ENCODE measurements around the gene MEF2D.

Gene MEF2D

GRCh38 chr1:156440654-156441437 is 59.7 kb downstream of the MEF2D start:
- DNase-seq (ENCODE audit: low spot score) = no peak

- DNase-seq (ENCODE audit: low spot score) = no peak
These were observed 60.8 kb downstream of the MEF2D start for GRCh38 chr1:156439777-156440183.

DNA sequence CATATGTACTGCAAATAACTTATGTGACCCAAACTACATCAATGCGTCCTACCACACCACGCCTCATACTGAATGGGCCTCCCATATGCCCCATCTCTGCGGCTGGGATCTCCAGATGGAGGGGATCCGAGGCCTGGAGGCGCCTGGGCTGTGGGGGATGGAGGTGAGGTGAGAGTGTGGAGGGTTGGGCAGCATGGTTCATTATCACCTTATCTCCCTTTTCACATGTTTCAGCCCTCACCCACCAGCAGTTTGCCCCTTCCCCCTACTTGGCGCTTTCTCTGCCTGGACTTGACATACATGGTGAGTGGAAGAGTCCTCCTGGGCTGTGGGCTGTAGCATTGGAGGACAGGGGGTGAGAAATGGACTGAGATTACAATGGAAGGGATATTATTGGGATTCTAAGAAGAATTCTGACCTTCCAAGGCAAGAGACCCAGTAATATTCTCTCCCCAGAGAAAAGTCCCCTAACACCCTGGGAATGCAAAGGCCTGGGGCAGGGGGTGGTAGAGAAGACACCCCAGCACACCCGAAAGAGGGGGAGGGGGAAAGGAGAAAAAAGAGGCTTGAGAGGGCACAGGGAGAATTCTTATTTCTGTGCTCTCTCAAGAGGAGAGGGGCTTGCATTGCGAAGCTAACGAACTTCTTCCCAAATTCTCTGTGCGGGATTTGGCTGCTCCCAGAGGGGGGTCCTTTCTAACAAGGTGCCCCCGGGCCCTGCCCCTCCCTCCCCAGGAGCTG is 61.4 kb downstream of the MEF2D start:
- DNase-seq (ENCODE audit: low spot score) = no peak

- DNase-seq (ENCODE audit: low spot score) = no peak
These were observed 62.1 kb downstream of the MEF2D start for GRCh38 chr1:156438278-156438987.

GRCh38 chr1:156437037-156437867 is 63.3 kb downstream of the MEF2D start:
- DNase-seq (ENCODE audit: low spot score) = no peak

GRCh38 chr1:156436141-156437036 is 64.2 kb downstream of the MEF2D start:
- DNase-seq (ENCODE audit: low spot score) = no peak

GRCh38 chr1:156435545-156436140 is 64.9 kb downstream of the MEF2D start:
- DNase-seq (ENCODE audit: low spot score) = no peak

DNA sequence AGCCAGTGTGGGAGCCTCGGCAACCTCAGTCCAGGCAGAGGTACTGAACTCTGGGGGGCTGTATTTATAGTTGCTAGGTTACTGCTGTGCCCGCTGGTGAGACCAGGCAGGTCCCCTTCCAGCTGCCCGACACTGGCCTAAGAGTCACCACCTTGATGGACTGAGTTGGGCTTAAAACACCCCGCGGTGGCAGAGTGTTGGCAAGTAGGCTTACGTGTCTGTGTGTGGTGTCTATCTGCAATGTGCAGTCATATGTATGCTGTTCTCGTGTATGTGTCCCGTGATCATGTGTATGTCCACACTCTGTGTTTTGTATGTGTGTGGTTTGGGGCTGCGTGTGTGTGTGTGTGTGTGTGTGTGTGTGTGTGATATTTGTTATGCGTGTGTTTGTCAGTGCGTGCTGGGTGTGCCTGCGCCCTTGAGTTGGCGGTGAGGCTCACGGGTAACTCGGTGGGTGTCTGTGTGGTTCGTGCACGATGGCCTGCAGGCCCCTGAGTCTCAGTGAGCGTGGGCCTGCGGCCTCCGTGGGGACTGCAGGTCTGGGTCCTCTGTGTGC is 65.5 kb downstream of the MEF2D start:
- DNase-seq (ENCODE audit: low spot score) = no peak

GRCh38 chr1:156433602-156434001 is 67.0 kb downstream of the MEF2D start:
- no peak for DNase-seq (ENCODE audit: low spot score)

DNA sequence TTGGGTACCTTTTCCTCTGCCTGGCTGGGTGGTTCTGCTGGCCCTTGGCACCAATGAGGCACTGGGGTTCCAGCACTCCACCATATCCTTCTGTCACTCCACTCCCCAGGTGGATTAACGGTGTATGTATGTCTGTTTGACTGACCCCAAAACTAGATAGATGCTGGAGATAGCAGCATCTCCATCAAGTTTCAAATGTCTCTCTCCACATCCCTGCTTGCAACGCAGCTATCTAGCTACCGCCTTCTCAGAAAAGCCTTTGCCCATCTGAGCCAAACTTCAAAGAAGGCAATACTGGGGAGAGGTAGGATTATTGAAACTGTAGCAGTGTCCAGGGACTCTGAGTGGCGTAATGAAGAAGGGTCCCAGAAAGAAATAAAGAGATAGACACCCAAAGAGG is 67.5 kb downstream of the MEF2D start:
- DNase-seq (ENCODE audit: low spot score) = no peak

DNA sequence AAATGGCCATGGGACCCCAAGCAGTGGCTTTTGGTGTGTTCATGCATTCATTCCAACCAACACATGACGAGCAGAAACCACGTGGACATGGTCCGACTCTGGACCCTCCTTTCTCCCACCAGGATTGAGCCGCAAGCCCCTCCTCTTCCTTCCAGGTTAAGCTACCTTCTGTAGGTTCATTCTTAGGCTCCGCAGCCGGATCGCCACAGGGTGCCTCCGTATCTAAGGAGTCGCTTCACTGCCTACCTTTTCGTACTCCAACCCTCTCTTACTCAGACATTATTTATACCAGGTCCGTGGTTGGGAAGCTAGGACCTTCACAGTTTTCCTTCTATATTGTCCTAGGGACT is 67.9 kb downstream of the MEF2D start:
- no peak for DNase-seq (ENCODE audit: low spot score)

DNA sequence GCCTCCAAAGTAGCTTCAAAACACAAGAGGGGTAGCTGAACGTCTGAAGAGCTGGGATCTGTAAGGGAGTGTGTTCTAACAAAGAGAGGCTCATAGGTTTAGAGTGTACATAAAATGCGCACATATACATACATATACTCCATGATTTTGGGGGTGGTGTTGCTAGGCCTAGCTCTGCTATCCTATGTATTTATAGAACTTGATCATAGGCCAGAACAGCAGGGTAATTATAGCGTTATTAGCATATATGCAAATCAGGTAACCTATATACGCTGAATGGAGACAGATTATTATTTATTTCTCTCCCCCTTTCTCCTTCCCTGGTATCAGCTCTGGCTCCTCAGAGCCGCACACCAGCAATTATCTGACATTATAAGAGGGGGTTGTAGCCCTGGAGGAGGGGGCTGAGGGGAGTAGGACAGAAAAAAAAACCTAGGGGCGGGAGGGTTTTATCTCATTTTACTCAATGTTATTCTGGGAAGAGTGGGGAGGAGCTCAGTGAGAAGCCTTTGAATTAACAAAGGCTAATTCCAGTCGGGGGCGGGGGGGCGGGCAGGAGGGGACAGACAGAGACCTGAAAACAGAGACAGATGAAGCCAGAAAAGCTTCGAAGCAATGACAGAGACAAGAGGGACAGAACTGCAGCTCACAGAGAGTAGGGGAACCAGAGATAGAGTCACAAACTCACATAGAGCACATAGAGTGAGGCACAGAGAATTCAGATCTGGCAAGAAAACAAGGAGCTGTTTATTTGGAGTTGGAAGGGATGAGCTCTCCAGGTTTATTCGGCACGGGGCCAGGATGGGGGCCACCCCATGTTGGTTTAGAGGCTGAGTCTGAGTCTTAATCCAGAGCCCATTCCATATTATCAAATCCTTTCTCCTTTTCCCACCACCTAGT is 68.6 kb downstream of the MEF2D start:
- no peak for DNase-seq (ENCODE audit: low spot score)

DNA sequence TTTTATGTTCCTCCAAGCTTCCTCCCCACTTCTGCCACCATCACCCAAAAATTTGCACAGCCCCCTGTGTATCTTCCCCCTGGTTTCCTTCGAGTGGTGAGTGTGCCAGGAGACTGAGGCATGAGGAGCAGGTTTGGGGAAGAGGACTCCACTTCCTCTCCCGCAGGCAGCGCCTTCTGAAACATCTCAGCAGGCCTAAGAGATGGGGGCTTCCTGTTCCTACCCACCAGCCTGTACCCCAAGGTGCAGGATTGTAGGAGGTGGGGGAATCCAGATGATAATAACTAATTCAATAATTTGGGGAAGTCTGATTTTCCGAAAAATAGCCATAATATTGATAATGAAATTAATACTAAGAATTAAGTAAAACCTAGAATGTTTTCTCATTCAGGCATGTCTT is 69.2 kb downstream of the MEF2D start:
- no peak for DNase-seq (ENCODE audit: low spot score)

DNA sequence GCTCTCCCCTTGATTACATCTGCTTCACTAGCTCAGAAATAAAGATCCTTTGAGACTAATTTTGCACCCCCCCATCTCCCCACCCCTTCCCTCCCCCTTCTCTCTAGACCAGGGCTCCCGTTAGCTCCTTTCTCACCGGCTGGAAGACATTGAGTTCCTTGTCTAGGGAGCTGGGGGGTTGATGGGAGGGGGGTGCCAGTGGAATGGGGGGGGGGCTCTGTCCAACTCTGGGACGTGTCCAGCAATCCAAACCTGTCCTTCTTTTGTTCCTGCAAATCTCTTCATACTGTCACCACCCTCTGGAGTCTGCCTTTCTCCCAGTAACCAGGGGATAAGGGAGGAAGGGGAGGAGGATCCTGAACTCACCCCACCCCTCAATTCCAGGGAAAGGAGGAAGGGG is 69.7 kb downstream of the MEF2D start:
- no peak for DNase-seq (ENCODE audit: low spot score)

- no peak for DNase-seq (ENCODE audit: low spot score)
These were observed 70.3 kb downstream of the MEF2D start for GRCh38 chr1:156430303-156430702.

- DNase-seq (ENCODE audit: low spot score) = no peak
These were observed 71.1 kb downstream of the MEF2D start for GRCh38 chr1:156429313-156430060.

- DNase-seq (ENCODE audit: low spot score) = no peak
These were observed 71.8 kb downstream of the MEF2D start for GRCh38 chr1:156428746-156429288.

GRCh38 chr1:156427957-156428356 is 72.6 kb downstream of the MEF2D start:
- DNase-seq (ENCODE audit: low spot score) = no peak
